A549 (cell line): ENCODE measurements around the gene TROAP. TPM values are rescaled to one million over a fixed set of nuclear protein-coding genes. Genes with fewer than 3 reads are reported as not detected.

Experiments
- ATAC-seq, 2 experiments: fragments of 200-7000 bp in 1 of 2; fragments of >200 bp in 1 of 2; cut with Nextera tagmentation in 1 of 2; cut with Tn5 transposase in 1 of 2; 3 replicates each; pipeline versions ENCODE4 v1.8.0 to v1.9.1; 2018 to 2020; ENCODE audit warnings: mild to moderate bottlenecking in 1 of 2, moderate library complexity in 1 of 2
- CTCF ChIA-PET: fragments of 300-600 bp; sonication (Branson Sonifier 250); formaldehyde crosslinking; extraction: SDS; loops from one replicate; lab custom pipeline; 2021; ENCODE audit warnings: antibody characterized with exemption, inconsistent platforms; lab: Yijun Ruan, JAX
- POLR2A ChIA-PET: fragments of 350-600 bp; formaldehyde crosslinking; extraction: SDS; loops from one replicate; lab custom pipeline; 2021; ENCODE audit warnings: antibody characterized with exemption, inconsistent platforms; lab: Yijun Ruan, JAX
- DNase-seq, 2 experiments: peaks; one replicate each; pipeline versions ENCODE4 v3.0.0 to v3.0.0-alpha.2; 2011 to 2016; ENCODE audit warnings: low read depth in 1 of 2, low spot score in 1 of 2
- FAIRE-seq: peaks from 2 replicates; lab custom pipeline; 2011; peaks lifted over from hg19 to GRCh38; lab: Jason Lieb, UNC
- H3K27ac ChIP-seq, 2 experiments: fragments of >200 bp; sonication (Bioruptor Twin); formaldehyde crosslinking; 3 replicates each; pipeline ENCODE4 v1.5.1; 2016 to 2017
- H3K4me1 ChIP-seq: fragments of >200 bp; sonication (Bioruptor Twin); formaldehyde crosslinking; 3 replicates; pipeline ENCODE4 v1.6.1; 2016
- H3K4me2 ChIP-seq: fragments of >200 bp; sonication (Bioruptor Twin); formaldehyde crosslinking; 3 replicates; pipeline ENCODE4 v1.6.1; 2016
- H3K4me3 ChIP-seq: fragments of >200 bp; sonication (Bioruptor Twin); formaldehyde crosslinking; 3 replicates; pipeline ENCODE4 v1.5.1; 2016
- H3K9me3 ChIP-seq: fragments of >200 bp; sonication (Bioruptor Twin); formaldehyde crosslinking; 3 replicates; pipeline ENCODE4 v1.6.1; 2016
- EHF ChIP-seq: fragments of 250-450 bp; sonication (Bioruptor Pico); IDR thresholded peaks from 2 replicates; pipeline ENCODE4 v1.5.0; 2020; ENCODE audit warnings: mild to moderate bottlenecking
- EHMT2 ChIP-seq: fragments of 200-600 bp; sonication (generic); IDR thresholded peaks from 2 replicates; pipeline ENCODE4 v1.6.1; 2016; ENCODE audit warnings: antibody characterized with exemption, low read depth, mild to moderate bottlenecking, moderate library complexity
- EP300 ChIP-seq, 2 experiments: fragments of >200 bp; sonication (Bioruptor Twin); formaldehyde crosslinking; IDR thresholded peaks; 2 replicates in 1 of 2; 3 replicates in 1 of 2; pipeline ENCODE4 v1.6.1; 2016 to 2017
- FOSL2 ChIP-seq, 2 experiments: fragments of 450-650 bp in 1 of 2; fragments of >200 bp in 1 of 2; sonication (Bioruptor Twin) in 1 of 2; formaldehyde crosslinking; IDR thresholded peaks; 2 replicates each; pipeline versions ENCODE4 v1.5.0 to v1.6.1; 2016 to 2020; ENCODE audit warnings: mild to moderate bottlenecking in 1 of 2, moderate library complexity in 1 of 2
- GATA3 ChIP-seq: IDR thresholded peaks from 2 replicates; pipeline ENCODE4 v1.6.1; 2012; ENCODE audit warnings: borderline replicate concordance
- HDAC2 ChIP-seq: fragments of 200-600 bp; sonication (generic); IDR thresholded peaks from 2 replicates; pipeline ENCODE4 v1.6.1; 2016
- HEYL ChIP-seq: fragments of 250-450 bp; sonication (Bioruptor Pico); IDR thresholded peaks from 2 replicates; pipeline ENCODE4 v1.8.0; 2021; ENCODE audit warnings: mild to moderate bottlenecking, moderate library complexity
- HOXA7 ChIP-seq: fragments of 250-450 bp; sonication (Bioruptor Pico); IDR thresholded peaks from 2 replicates; pipeline ENCODE4 v1.5.0; 2020; ENCODE audit warnings: mild to moderate bottlenecking, moderate library complexity
- HOXB5 ChIP-seq: fragments of 250-450 bp; sonication (Bioruptor Pico); IDR thresholded peaks from 2 replicates; pipeline ENCODE4 v1.5.0; 2020; ENCODE audit warnings: mild to moderate bottlenecking, moderate library complexity
- KDM1A ChIP-seq: fragments of 200-600 bp; sonication (generic); IDR thresholded peaks from 2 replicates; pipeline ENCODE4 v1.6.1; 2016; ENCODE audit warnings: low read depth, mild to moderate bottlenecking
- KDM5A ChIP-seq: fragments of 200-600 bp; sonication (generic); IDR thresholded peaks from 2 replicates; pipeline ENCODE4 v1.6.1; 2016; ENCODE audit warnings: antibody characterized with exemption, mild to moderate bottlenecking
- NR3C1 ChIP-seq: fragments of >200 bp; sonication (Bioruptor Twin); formaldehyde crosslinking; IDR thresholded peaks from 3 replicates; pipeline ENCODE4 v1.6.1; 2017
- PHF8 ChIP-seq: fragments of 200-600 bp; sonication (generic); IDR thresholded peaks from 2 replicates; pipeline ENCODE4 v1.6.1; 2016; ENCODE audit warnings: low read depth, mild to moderate bottlenecking, antibody characterized with exemption, moderate library complexity, borderline replicate concordance
- POLR2A ChIP-seq: IDR thresholded peaks from 2 replicates; pipeline ENCODE4 v1.6.1; 2012; ENCODE audit warnings: mild to moderate bottlenecking, low read length
- RAD21 ChIP-seq, 2 experiments: fragments of >200 bp in 1 of 2; sonication (Bioruptor Twin) in 1 of 2; formaldehyde crosslinking in 1 of 2; IDR thresholded peaks in 1 of 2; conservative IDR thresholded peaks in 1 of 2; 2 replicates in 1 of 2; 3 replicates in 1 of 2; pipeline ENCODE4 v1.6.1; 2012 to 2018; ENCODE audit warnings: inconsistent platforms in 1 of 2
- RCOR1 ChIP-seq: fragments of 150-350 bp; IDR thresholded peaks from 2 replicates; pipeline ENCODE4 v1.6.1; 2014; ENCODE audit warnings: antibody characterized with exemption, low read length, low read depth
- SMC3 ChIP-seq: fragments of >200 bp; sonication (Bioruptor Twin); formaldehyde crosslinking; IDR thresholded peaks from 3 replicates; pipeline ENCODE4 v1.6.1; 2018; ENCODE audit warnings: inconsistent platforms
- WGBS: methylation state at CpG from one replicate; pipeline ENCODE4 v1.1.6; 2017; ENCODE audit errors: missing lambda C conversion rate; 5-methylcytosine and 5-hydroxymethylcytosine counted together
- polyA plus RNA-seq, 4 experiments: library from polyadenylated mRNA; depleted of rRNA in 3 of 4; stranded (reverse); fragments of >200 nt; fragmentation: RNase III in 1 of 4; extraction: RNeasy Plus Mini Kit Qiagen cat#74134 plus additional on column Dnase treatment in 1 of 4; gene quantifications; 2 replicates in 3 of 4; 3 replicates in 1 of 4; pipeline ENCODE4 v1.2.3, GENCODE V29; 2011 to 2017
- TF ChIP-seq, protein P1 (sequence below): fragments of >200 bp; sonication (Bioruptor Twin); formaldehyde crosslinking; IDR thresholded peaks from 3 replicates; pipeline ENCODE4 v1.5.1; 2016
- TF ChIP-seq, protein P2 (sequence below): fragments of 150-350 bp; IDR thresholded peaks from 2 replicates; pipeline ENCODE4 v1.6.1; 2014; ENCODE audit warnings: low read depth, mild to moderate bottlenecking, low read length
- TF ChIP-seq, protein P3 (sequence below): IDR thresholded peaks from 2 replicates; pipeline ENCODE4 v1.6.1; 2012; ENCODE audit warnings: low read depth, borderline replicate concordance
- TF ChIP-seq, protein P4 (sequence below): fragments of 250-450 bp; sonication (Bioruptor Pico); IDR thresholded peaks from 2 replicates; pipeline ENCODE4 v1.5.0; 2020; ENCODE audit warnings: low read depth, mild to moderate bottlenecking, moderate library complexity

The TROAP gene
- polyA plus RNA-seq, 2 of the 4 experiments (the other 2 are of a cell fraction), result 50.0 to 55.5 TPM

DNA sequence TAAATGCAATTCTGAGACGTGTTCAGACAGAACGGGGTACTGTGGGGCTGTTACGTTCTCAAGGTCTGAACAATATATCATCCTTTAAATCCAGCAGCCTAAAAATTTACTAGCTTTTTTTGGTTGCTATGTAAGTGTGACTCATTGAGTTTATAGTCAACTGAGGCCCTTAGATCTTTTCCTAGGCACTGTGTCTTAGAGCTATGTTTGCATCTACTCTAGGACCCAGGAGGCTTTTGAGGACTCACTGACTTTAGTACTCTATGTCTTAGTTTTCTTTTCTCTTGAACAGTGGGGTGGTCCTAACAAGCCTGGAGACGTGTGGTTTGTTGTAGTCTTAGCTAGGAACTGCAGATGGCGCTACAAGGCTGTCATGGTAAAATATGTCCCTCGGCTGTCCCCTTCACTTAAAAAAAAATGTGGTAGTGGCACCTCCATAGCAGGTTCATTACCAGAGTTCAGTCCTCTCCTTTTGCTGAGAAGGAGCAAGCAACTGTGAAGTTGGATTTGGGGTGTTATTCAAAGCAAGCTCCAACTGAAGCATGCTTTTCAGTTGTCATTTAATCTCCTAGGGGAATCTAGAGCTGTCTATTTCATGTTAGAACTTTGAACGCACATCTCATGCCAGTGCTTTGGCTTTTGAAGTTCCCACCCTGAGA lies 35.6 kb downstream of the TROAP start:
- CTCF ChIA-PET, result interaction anchor here (0.7 to 14.5 kb wide), 65 partner anchors 8 to 441 kb away, joined by 3 to 484 read pairs (median 7); partner anchors contain the start of genes C1QL4, DNAJC22, KCNH3 and MCRS1
- POLR2A ChIA-PET, result interaction anchor here (0.7 to 2.6 kb wide), 12 partner anchors 8 to 292 kb away, joined by 3 to 30 read pairs (median 4); partner anchors contain the start of genes MCRS1 and SPATS2
- peak; percentile 80 to 84 for DNase-seq

DNA sequence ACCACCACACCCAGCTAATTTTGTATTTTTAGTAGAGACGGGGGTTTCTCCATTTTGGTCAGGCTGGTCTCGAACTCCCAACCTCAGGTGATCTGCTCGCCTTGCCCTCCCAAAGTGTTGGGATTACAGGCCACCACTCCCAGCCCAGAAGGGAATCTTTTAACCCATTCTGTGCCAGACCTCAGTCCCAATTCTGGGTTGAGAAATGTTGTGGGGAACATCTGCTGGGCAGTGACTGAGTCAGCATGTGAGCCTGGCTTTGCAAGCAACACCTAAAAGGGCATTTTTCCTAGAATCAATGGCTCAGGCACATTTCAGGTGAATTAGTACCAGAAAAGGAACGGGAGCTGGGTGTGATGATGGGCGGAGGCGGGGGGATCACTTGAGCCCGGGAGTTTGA lies 36.6 kb downstream of the TROAP start:
- Histone ChIP-seq H3K4me2 (no peak overlapping the region), H3K4me3 (no peak overlapping the region), H3K4me1 (peaks cover 29% of the 10 kb centered on the region), H3K27ac (peak overlapping the region; percentile 52 to 65; a peak in 4 of 6 replicates), H3K9me3 (no peaks in the 10 kb centered on the region)
- ATAC-seq, result no peak
- WGBS, result 75% methylated on average over 7 of the region's 7 CpGs
- POLR2A ChIA-PET, result interaction anchor here (2.0 kb wide), 1 partner anchor 199 kb away, joined by 5 read pairs; no protein-coding TSS in a partner anchor
- TF ChIP-seq KDM1A, result no peak
- no peak for TF ChIP-seq PHF8
- no peak for TF ChIP-seq NR3C1
- TF ChIP-seq GATA3, result no peak
- TF ChIP-seq HOXA7 (CRISPR knock-in tag), result no peak
- no peak for TF ChIP-seq HOXB5 (CRISPR knock-in tag)
- TF ChIP-seq KDM5A, result no peak
- TF ChIP-seq EHMT2, result no peak
- no peak for TF ChIP-seq EP300 (IDR thresholded peaks at IDR 0.05)
- no peak for TF ChIP-seq SMC3
- TF ChIP-seq RCOR1, result no peak
- no peak for TF ChIP-seq POLR2A
- TF ChIP-seq, protein P1, sequence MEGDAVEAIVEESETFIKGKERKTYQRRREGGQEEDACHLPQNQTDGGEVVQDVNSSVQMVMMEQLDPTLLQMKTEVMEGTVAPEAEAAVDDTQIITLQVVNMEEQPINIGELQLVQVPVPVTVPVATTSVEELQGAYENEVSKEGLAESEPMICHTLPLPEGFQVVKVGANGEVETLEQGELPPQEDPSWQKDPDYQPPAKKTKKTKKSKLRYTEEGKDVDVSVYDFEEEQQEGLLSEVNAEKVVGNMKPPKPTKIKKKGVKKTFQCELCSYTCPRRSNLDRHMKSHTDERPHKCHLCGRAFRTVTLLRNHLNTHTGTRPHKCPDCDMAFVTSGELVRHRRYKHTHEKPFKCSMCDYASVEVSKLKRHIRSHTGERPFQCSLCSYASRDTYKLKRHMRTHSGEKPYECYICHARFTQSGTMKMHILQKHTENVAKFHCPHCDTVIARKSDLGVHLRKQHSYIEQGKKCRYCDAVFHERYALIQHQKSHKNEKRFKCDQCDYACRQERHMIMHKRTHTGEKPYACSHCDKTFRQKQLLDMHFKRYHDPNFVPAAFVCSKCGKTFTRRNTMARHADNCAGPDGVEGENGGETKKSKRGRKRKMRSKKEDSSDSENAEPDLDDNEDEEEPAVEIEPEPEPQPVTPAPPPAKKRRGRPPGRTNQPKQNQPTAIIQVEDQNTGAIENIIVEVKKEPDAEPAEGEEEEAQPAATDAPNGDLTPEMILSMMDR, result no peak
- TF ChIP-seq, protein P2, sequence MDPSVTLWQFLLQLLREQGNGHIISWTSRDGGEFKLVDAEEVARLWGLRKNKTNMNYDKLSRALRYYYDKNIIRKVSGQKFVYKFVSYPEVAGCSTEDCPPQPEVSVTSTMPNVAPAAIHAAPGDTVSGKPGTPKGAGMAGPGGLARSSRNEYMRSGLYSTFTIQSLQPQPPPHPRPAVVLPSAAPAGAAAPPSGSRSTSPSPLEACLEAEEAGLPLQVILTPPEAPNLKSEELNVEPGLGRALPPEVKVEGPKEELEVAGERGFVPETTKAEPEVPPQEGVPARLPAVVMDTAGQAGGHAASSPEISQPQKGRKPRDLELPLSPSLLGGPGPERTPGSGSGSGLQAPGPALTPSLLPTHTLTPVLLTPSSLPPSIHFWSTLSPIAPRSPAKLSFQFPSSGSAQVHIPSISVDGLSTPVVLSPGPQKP, result no peak
- TF ChIP-seq HEYL (CRISPR knock-in tag), result no peak
- no peak for TF ChIP-seq HDAC2
- CTCF ChIA-PET, result interaction anchor here (1.0 to 14.5 kb wide), 23 partner anchors 10 to 220 kb away, joined by 3 to 484 read pairs (median 29); partner anchors contain the start of genes DNAJC22 and KCNH3
- no peak for DNase-seq
- FAIRE-seq, result no peak

More for the DNA sequence above, 35.6 kb downstream of the TROAP start:
- H3K4me3 ChIP-seq, result no peak overlapping the region
- 10% methylated on average over 7 of the region's 7 CpGs for WGBS
- H3K9me3 ChIP-seq, result no peaks in the 10 kb centered on the region
- TF ChIP-seq, protein P3, sequence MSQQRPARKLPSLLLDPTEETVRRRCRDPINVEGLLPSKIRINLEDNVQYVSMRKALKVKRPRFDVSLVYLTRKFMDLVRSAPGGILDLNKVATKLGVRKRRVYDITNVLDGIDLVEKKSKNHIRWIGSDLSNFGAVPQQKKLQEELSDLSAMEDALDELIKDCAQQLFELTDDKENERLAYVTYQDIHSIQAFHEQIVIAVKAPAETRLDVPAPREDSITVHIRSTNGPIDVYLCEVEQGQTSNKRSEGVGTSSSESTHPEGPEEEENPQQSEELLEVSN, result no peak
- peak; percentile 94 for TF ChIP-seq SMC3
- no peak for TF ChIP-seq EHF (CRISPR knock-in tag)
- TF ChIP-seq, protein P4, sequence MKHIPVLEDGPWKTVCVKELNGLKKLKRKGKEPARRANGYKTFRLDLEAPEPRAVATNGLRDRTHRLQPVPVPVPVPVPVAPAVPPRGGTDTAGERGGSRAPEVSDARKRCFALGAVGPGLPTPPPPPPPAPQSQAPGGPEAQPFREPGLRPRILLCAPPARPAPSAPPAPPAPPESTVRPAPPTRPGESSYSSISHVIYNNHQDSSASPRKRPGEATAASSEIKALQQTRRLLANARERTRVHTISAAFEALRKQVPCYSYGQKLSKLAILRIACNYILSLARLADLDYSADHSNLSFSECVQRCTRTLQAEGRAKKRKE (CRISPR knock-in tag), result no peak
- TF ChIP-seq, protein P1, result peak; percentile 96
- TF ChIP-seq FOSL2 (IDR thresholded peaks at IDR 0.05), result no peak
- TF ChIP-seq FOSL2 (CRISPR knock-in tag; IDR thresholded peaks at IDR 0.05), result peak; percentile 67
- TF ChIP-seq RAD21 (conservative IDR thresholded peaks at IDR 0.05 in 1 of 2, IDR thresholded peaks at IDR 0.05 in 1 of 2), result peak; percentile 96 to 98
- FAIRE-seq, result no peak
- peak overlapping the region; percentile 52 to 65; a peak in 5 of 6 replicates for H3K27ac ChIP-seq
- peak overlapping the region; percentile 63 for H3K4me2 ChIP-seq
- peaks cover 28% of the 10 kb centered on the region for H3K4me1 ChIP-seq
- ATAC-seq, result peak; percentile 87 to 92
